Measurements from ENCODE around the gene PROSER2.

DNA sequence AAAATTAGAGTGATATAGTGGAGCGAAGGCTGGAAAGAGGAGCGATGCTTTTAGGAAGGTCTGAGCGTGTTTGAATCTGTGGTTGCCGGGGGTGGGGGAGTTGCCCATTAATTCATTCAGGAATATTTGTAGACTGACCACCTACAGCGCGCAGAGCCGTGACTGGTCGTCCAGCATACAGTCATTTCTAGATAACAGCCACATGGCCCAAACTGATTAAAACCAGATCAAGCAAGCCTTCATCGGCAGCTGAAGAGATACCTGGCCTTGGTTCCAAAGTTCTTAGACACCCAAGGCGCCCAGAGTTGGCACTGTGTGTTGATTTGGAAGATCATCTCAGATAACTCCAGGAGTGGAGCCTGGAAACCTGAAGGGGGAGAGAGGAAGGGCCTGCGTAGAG, 1.7 kb downstream of the PROSER2 start:
- TF ChIP-seq CTCF (IDR thresholded peaks at IDR 0.05) = no peak
- no peak for TF ChIP-seq POLR2A (IDR thresholded peaks at IDR 0.05)

All from Peyer's patch (tissue), 4 donors.